ENCODE measurements around the gene UVRAG.

Gene UVRAG

DNA sequence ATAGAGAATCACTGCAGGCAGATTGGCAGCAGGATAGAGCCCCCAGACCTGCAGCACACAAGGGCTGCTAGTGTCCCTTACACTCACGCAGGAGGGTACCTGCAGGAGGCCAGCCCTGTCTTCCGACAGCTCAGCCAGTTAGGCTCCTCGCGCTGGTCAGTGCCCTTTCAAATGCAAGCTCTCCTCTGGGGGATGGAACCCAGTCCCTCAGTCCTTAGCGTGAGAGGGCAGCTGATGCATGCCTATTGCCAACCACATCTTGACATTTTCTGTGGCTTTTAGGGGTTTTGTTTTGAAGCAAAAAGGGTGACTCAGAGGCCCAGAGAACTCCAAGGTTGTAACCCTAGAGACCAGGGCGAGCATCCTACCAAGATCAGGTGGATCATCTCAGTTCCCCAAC is 351.3 kb downstream of the UVRAG start:
- Histone ChIP-seq H3K4me3 (ENCODE audit: low read depth, low read length, poor library complexity, severe bottlenecking) (no peak overlapping the region), H3K9me3 (ENCODE audit: low read length) (no peaks in the 10 kb centered on the region), H4K20me1 (ENCODE audit: insufficient read depth, low read length) (no peaks in the 10 kb centered on the region), H3K4me2 (ENCODE audit: low read length) (no peak overlapping the region), H3K27ac (ENCODE audit: low read depth, low read length, poor library complexity, severe bottlenecking) (no peak overlapping the region), H3K79me2 (ENCODE audit: insufficient read depth, low read length) (no peaks in the 10 kb centered on the region), H3K27me3 (ENCODE audit: insufficient read depth, low read length) (no peaks in the 10 kb centered on the region), H3K4me1 (ENCODE audit: insufficient read depth, low read length, severe bottlenecking) (no peaks in the 10 kb centered on the region), H3K9ac (ENCODE audit: low read length) (no peak overlapping the region), H3K36me3 (ENCODE audit: insufficient read depth, low read length) (no peaks in the 10 kb centered on the region), H3F3A (ENCODE audit: insufficient read depth, low read length) (no peaks in the 10 kb centered on the region), H2AFZ (ENCODE audit: low read length) (no peak overlapping the region), H3K9me2 (ENCODE audit: low read depth, low read length) (no peaks in the 10 kb centered on the region)
- TF ChIP-seq, protein P1, sequence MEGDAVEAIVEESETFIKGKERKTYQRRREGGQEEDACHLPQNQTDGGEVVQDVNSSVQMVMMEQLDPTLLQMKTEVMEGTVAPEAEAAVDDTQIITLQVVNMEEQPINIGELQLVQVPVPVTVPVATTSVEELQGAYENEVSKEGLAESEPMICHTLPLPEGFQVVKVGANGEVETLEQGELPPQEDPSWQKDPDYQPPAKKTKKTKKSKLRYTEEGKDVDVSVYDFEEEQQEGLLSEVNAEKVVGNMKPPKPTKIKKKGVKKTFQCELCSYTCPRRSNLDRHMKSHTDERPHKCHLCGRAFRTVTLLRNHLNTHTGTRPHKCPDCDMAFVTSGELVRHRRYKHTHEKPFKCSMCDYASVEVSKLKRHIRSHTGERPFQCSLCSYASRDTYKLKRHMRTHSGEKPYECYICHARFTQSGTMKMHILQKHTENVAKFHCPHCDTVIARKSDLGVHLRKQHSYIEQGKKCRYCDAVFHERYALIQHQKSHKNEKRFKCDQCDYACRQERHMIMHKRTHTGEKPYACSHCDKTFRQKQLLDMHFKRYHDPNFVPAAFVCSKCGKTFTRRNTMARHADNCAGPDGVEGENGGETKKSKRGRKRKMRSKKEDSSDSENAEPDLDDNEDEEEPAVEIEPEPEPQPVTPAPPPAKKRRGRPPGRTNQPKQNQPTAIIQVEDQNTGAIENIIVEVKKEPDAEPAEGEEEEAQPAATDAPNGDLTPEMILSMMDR (IDR thresholded peaks at IDR 0.05; ENCODE audit: low read length) = no peak
- TF ChIP-seq EZH2 (IDR thresholded peaks at IDR 0.05; ENCODE audit: borderline replicate concordance, low read length) = no peak

DNA sequence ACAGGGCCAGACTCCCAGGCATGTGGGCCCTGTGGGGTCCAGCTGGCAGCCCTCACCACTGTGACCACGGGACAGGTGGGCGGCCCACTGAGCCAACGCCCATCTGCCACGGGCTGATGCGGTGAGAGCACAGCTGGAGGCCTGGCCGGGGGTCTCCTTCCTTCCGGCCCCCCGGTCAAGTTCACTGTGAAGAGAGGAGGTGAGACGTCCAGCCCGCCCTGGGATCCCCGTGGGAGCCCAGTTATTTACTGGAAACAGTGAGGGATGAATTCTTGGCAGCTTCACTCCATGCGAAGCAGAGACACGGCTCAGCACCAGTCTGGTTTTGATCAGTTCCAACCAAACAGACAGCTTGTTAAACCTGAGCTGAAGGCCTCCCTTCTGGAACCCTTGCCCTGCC is 352.6 kb downstream of the UVRAG start:
- no peaks in the 10 kb centered on the region for H3F3A ChIP-seq (ENCODE audit: insufficient read depth, low read length)
- H3K4me1 ChIP-seq (ENCODE audit: insufficient read depth, low read length, severe bottlenecking) = no peaks in the 10 kb centered on the region
- H3K4me3 ChIP-seq (ENCODE audit: low read depth, low read length, poor library complexity, severe bottlenecking) = no peak overlapping the region
- H3K4me2 ChIP-seq (ENCODE audit: low read length) = no peak overlapping the region
- H3K27me3 ChIP-seq (ENCODE audit: insufficient read depth, low read length) = no peaks in the 10 kb centered on the region
- no peak overlapping the region for H3K9ac ChIP-seq (ENCODE audit: low read length)
- H2AFZ ChIP-seq (ENCODE audit: low read length) = no peak overlapping the region
- no peak overlapping the region for H3K27ac ChIP-seq (ENCODE audit: low read depth, low read length, poor library complexity, severe bottlenecking)
- TF ChIP-seq, protein P1 (IDR thresholded peaks at IDR 0.05; ENCODE audit: low read length) = no peak
- TF ChIP-seq EZH2 (IDR thresholded peaks at IDR 0.05; ENCODE audit: borderline replicate concordance, low read length) = no peak
- H3K9me2 ChIP-seq (ENCODE audit: low read depth, low read length) = no peaks in the 10 kb centered on the region
- no peaks in the 10 kb centered on the region for H3K79me2 ChIP-seq (ENCODE audit: insufficient read depth, low read length)
- no peaks in the 10 kb centered on the region for H3K9me3 ChIP-seq (ENCODE audit: low read length)
- H4K20me1 ChIP-seq (ENCODE audit: insufficient read depth, low read length) = no peaks in the 10 kb centered on the region
- H3K36me3 ChIP-seq (ENCODE audit: insufficient read depth, low read length) = no peaks in the 10 kb centered on the region

DNA sequence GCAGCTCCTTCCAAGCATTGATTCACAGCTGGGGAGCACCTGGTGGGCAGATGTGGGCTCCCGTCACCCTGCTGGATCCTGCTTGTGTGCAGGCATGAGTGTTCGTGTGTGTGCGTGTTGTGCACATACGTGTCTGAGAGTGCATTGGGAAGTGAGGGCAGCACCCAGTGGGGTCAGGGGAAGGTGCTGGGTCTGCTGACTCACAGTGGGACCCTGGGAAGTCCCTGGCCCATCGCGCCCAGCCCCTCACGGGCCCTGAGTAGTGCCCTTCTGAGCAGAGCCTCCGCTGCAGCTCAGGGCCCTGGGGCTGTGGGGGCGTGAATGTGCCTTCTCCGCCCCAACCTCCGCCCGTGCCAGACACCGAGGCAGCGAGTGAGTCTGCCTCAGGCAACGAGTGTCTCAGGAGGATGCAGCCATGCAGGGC is 354.5 kb downstream of the UVRAG start:
- H2AFZ ChIP-seq (ENCODE audit: low read length) = no peak overlapping the region
- H3F3A ChIP-seq (ENCODE audit: insufficient read depth, low read length) = no peaks in the 10 kb centered on the region
- no peak overlapping the region for H3K9ac ChIP-seq (ENCODE audit: low read length)
- H3K4me3 ChIP-seq (ENCODE audit: low read depth, low read length, poor library complexity, severe bottlenecking) = no peak overlapping the region
- no peaks in the 10 kb centered on the region for H4K20me1 ChIP-seq (ENCODE audit: insufficient read depth, low read length)
- no peak overlapping the region for H3K27ac ChIP-seq (ENCODE audit: low read depth, low read length, poor library complexity, severe bottlenecking)
- peaks cover 6% of the 10 kb centered on the region; the same call in 1 of the 2 replicates for H3K27me3 ChIP-seq (ENCODE audit: insufficient read depth, low read length)
- H3K9me2 ChIP-seq (ENCODE audit: low read depth, low read length) = no peaks in the 10 kb centered on the region
- no peak overlapping the region for H3K4me2 ChIP-seq (ENCODE audit: low read length)
- H3K9me3 ChIP-seq (ENCODE audit: low read length) = no peaks in the 10 kb centered on the region
- TF ChIP-seq EZH2 (IDR thresholded peaks at IDR 0.05; ENCODE audit: borderline replicate concordance, low read length) = no peak
- TF ChIP-seq, protein P1 (IDR thresholded peaks at IDR 0.05; ENCODE audit: low read length) = no peak
- no peaks in the 10 kb centered on the region for H3K79me2 ChIP-seq (ENCODE audit: insufficient read depth, low read length)
- H3K4me1 ChIP-seq (ENCODE audit: insufficient read depth, low read length, severe bottlenecking) = no peaks in the 10 kb centered on the region
- no peaks in the 10 kb centered on the region for H3K36me3 ChIP-seq (ENCODE audit: insufficient read depth, low read length)

Measured in OCI-LY1 (cell line).